HepG2 (cell line): ENCODE results near the gene MED9. TPM values are rescaled to one million over a fixed set of nuclear protein-coding genes. Genes with fewer than 3 reads are reported as not detected.

Experiments used
- CAMTA2 ChIP-seq: sonication (generic); formaldehyde crosslinking; IDR thresholded peaks from 2 replicates; pipeline ENCODE4 v1.4.0; 2020; ENCODE audit warnings: mild to moderate bottlenecking, missing genetic modification reagents, borderline replicate concordance
- CREM ChIP-seq, 2 experiments: sonication (generic) in 1 of 2; formaldehyde crosslinking in 1 of 2; IDR thresholded peaks; 2 replicates each; pipeline versions ENCODE4 v1.4.0 to v1.6.1; 2016 to 2020; ENCODE audit warnings: antibody characterized with exemption in 1 of 2, mild to moderate bottlenecking in 1 of 2, missing genetic modification reagents in 1 of 2
- DMAP1 ChIP-seq: IDR thresholded peaks from 2 replicates; pipeline ENCODE4 v1.6.1; 2016
- EZH2 ChIP-seq: conservative IDR thresholded peaks from 2 replicates; pipeline ENCODE4 v1.6.1; 2012; ENCODE audit warnings: mild to moderate bottlenecking, low read depth, low read length, moderate library complexity
- FOXP1 ChIP-seq, 2 experiments: fragments of 450-650 bp in 1 of 2; IDR thresholded peaks; 2 replicates each; pipeline ENCODE4 v1.6.1; 2017 to 2018; ENCODE audit warnings: antibody characterized with exemption in 1 of 2
- HDAC6 ChIP-seq: fragments of 200-600 bp; sonication (generic); IDR thresholded peaks from 2 replicates; pipeline ENCODE4 v1.7.0; 2017; ENCODE audit warnings: mild to moderate bottlenecking, antibody characterized with exemption, low read length, low read depth
- HNF4G ChIP-seq, 2 experiments: sonication (generic) in 1 of 2; formaldehyde crosslinking in 1 of 2; IDR thresholded peaks; 2 replicates each; pipeline versions ENCODE4 v1.4.0 to v1.6.1; 2011 to 2020; ENCODE audit warnings: borderline replicate concordance in 2 of 2, low read depth in 2 of 2, mild to moderate bottlenecking in 2 of 2, low read length in 1 of 2, missing genetic modification reagents in 1 of 2, moderate library complexity in 1 of 2
- ISL2 ChIP-seq: sonication (generic); formaldehyde crosslinking; IDR thresholded peaks from 2 replicates; pipeline ENCODE4 v1.5.0; 2020; ENCODE audit warnings: missing genetic modification reagents
- KLF11 ChIP-seq: IDR thresholded peaks from 2 replicates; pipeline ENCODE4 v1.6.1; 2016; ENCODE audit warnings: missing compliant biosample characterization
- KLF6 ChIP-seq: IDR thresholded peaks from 2 replicates; pipeline ENCODE4 v1.8.0; 2016; ENCODE audit warnings: missing biosample characterization, missing genetic modification reagents
- KMT2B ChIP-seq: IDR thresholded peaks from 2 replicates; pipeline ENCODE4 v1.6.1; 2016; ENCODE audit warnings: missing genetic modification reagents, missing compliant biosample characterization
- LCORL ChIP-seq, 2 experiments: fragments of 450-650 bp in 1 of 2; sonication (generic) in 1 of 2; formaldehyde crosslinking in 1 of 2; IDR thresholded peaks; 2 replicates each; pipeline versions ENCODE4 v1.5.0 to v1.6.1; 2017 to 2020; ENCODE audit warnings: antibody characterized with exemption in 1 of 2, missing genetic modification reagents in 1 of 2
- MBD4 ChIP-seq: IDR thresholded peaks from 2 replicates; pipeline ENCODE4 v1.6.1; 2012; ENCODE audit warnings: low read length, inconsistent platforms, borderline replicate concordance
- MIXL1 ChIP-seq: IDR thresholded peaks from 2 replicates; pipeline ENCODE4 v1.6.1; 2016
- PHF8 ChIP-seq: sonication (generic); formaldehyde crosslinking; IDR thresholded peaks from 2 replicates; pipeline ENCODE4 v1.5.0; 2020; ENCODE audit warnings: missing genetic modification reagents
- TSC22D2 ChIP-seq: sonication (generic); formaldehyde crosslinking; IDR thresholded peaks from 2 replicates; pipeline ENCODE4 v1.5.1; 2020; ENCODE audit warnings: missing genetic modification reagents, mild to moderate bottlenecking, borderline replicate concordance
- ZBTB7A ChIP-seq: sonication (generic); formaldehyde crosslinking; IDR thresholded peaks from 2 replicates; pipeline ENCODE4 v1.8.0; 2022; ENCODE audit warnings: mild to moderate bottlenecking, missing genetic modification reagents
- ZBTB8A ChIP-seq: sonication (generic); formaldehyde crosslinking; IDR thresholded peaks from 2 replicates; pipeline ENCODE4 v1.4.0; 2020; ENCODE audit warnings: mild to moderate bottlenecking, low read depth, missing genetic modification reagents, borderline replicate concordance
- ZFX ChIP-seq: sonication (generic); formaldehyde crosslinking; IDR thresholded peaks from 2 replicates; pipeline ENCODE4 v1.4.0; 2020; ENCODE audit warnings: mild to moderate bottlenecking, low read depth, missing genetic modification reagents, moderate library complexity
- ZFYVE20 ChIP-seq: sonication (generic); formaldehyde crosslinking; IDR thresholded peaks from 2 replicates; pipeline ENCODE4 v1.8.0; 2023; ENCODE audit warnings: low read depth, mild to moderate bottlenecking, moderate library complexity, missing genetic modification reagents, borderline replicate concordance
- ZNF101 ChIP-seq: sonication (generic); formaldehyde crosslinking; IDR thresholded peaks from 2 replicates; pipeline ENCODE4 v1.4.0; 2020; ENCODE audit warnings: mild to moderate bottlenecking, low read depth, missing genetic modification reagents, borderline replicate concordance
- ZNF207 ChIP-seq: fragments of 450-650 bp; IDR thresholded peaks from 2 replicates; pipeline ENCODE4 v1.6.1; 2016; ENCODE audit warnings: antibody characterized with exemption, borderline replicate concordance
- ZNF224 ChIP-seq: sonication (generic); formaldehyde crosslinking; IDR thresholded peaks from 2 replicates; pipeline ENCODE4 v1.5.0; 2020; ENCODE audit warnings: mild to moderate bottlenecking, missing genetic modification reagents
- ZNF331 ChIP-seq: sonication (generic); formaldehyde crosslinking; IDR thresholded peaks from 2 replicates; pipeline ENCODE4 v1.4.0; 2020; ENCODE audit warnings: missing genetic modification reagents
- ZNF383 ChIP-seq: sonication (generic); formaldehyde crosslinking; IDR thresholded peaks from 2 replicates; pipeline ENCODE4 v1.4.0; 2020; ENCODE audit warnings: missing genetic modification reagents, mild to moderate bottlenecking, borderline replicate concordance
- ZNF468 ChIP-seq: sonication (generic); formaldehyde crosslinking; IDR thresholded peaks from 2 replicates; pipeline ENCODE4 v1.8.0; 2022; ENCODE audit warnings: mild to moderate bottlenecking, moderate library complexity, missing genetic modification reagents
- polyA plus RNA-seq, 8 experiments: library from polyadenylated mRNA; depleted of rRNA in 3 of 8; stranded (reverse) in 7 of 8; unstranded in 1 of 8; fragments of >200 nt; fragmentation: Illumina TruSeq in 4 of 8; extraction: Trizol in 4 of 8; gene quantifications; 2 replicates each; pipeline versions ENCODE4 v1.2.1 to v1.2.3, GENCODE V29; 2011 to 2016; ENCODE audit warnings: low read depth in 4 of 8, missing spikeins in 1 of 8, mixed read lengths in 1 of 8; ENCODE audit not compliant: insufficient read depth in 1 of 8
- total RNA-seq, 5 experiments: library from RNA; depleted of rRNA; stranded (reverse); fragments of >200 nt; fragmentation: Illumina TruSeq; extraction: Trizol; gene quantifications; 2 replicates each; pipeline ENCODE4 v1.2.3, GENCODE V29; 2016; ENCODE audit warnings: low read depth in 1 of 5
- TF ChIP-seq, protein P1 (sequence below): sonication (generic); formaldehyde crosslinking; IDR thresholded peaks from 2 replicates; pipeline ENCODE4 v1.4.0; 2020; ENCODE audit warnings: mild to moderate bottlenecking, low read depth, missing genetic modification reagents
- TF ChIP-seq, protein P2 (sequence below): sonication (generic); formaldehyde crosslinking; IDR thresholded peaks from 2 replicates; pipeline ENCODE4 v1.5.0; 2020; ENCODE audit warnings: mild to moderate bottlenecking, missing genetic modification reagents
- TF ChIP-seq, protein P3 (sequence below): sonication (generic); formaldehyde crosslinking; IDR thresholded peaks from 2 replicates; pipeline ENCODE4 v1.4.0; 2020; ENCODE audit warnings: missing genetic modification reagents

Gene MED9
- total and polyA plus RNA-seq, 2 of the 13 experiments (the other 11 are each of a cell fraction or from before 2014, with no cell fraction given) = 11.9 to 15.1 TPM

DNA sequence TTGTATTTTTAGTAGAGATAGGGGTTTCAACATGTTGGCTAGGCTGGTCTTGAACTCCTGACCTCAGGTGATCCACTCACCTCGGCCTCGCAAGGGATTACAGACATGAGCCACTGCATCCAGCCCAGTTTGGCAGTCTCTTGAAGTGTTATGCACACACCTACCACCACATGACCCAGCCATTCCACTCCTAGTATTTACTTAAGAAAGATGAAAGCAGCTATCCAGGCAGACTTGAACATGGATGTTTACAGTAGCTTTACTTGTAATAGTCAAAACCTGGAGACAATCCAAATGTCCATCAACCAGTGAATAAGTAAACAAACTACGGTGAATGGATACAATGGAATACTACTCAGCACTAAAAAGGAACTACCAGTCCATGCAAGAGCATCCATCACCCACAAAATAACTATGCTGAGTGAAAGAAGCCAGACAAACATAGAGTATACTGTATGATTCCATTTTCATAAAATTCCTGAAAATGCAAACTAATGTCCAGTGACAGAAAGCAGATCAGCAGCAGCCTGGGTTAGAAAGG, 57.2 kb downstream of the MED9 start (continued):
- TF ChIP-seq LCORL (IDR thresholded peaks at IDR 0.05) (peak; percentile 74), LCORL (CRISPR knock-in tag; IDR thresholded peaks at IDR 0.05) (peak; percentile 97), CAMTA2 (CRISPR knock-in tag) (no peak), ZFYVE20 (CRISPR knock-in tag) (no peak), ZFX (CRISPR knock-in tag) (peak; percentile 45; the same call in 1 of the 2 replicates), TSC22D2 (no peak), ZNF383 (CRISPR knock-in tag) (no peak), ZBTB7A (CRISPR knock-in tag) (no peak), ZNF468 (CRISPR knock-in tag) (no peak), KLF11 (no peak), KMT2B (CRISPR knock-in tag) (0 out of 2 replicates have a peak, but pooled peaks have one; percentile 30), ZNF101 (CRISPR knock-in tag) (no peak), ZBTB8A (no peak), ISL2 (CRISPR knock-in tag) (peak; percentile 99), ZNF224 (CRISPR knock-in tag) (no peak), EZH2 (no peak), HDAC6 (no peak), KLF6 (CRISPR knock-in tag) (peak; percentile 69; the same call in 1 of the 2 replicates), MIXL1 (CRISPR knock-in tag) (peak; percentile 97), DMAP1 (peak; percentile 62; the same call in 1 of the 2 replicates), CREM (IDR thresholded peaks at IDR 0.05) (peak; percentile 91), CREM (CRISPR knock-in tag; IDR thresholded peaks at IDR 0.05) (no peak), ZNF207 (no peak), FOXP1 (IDR thresholded peaks at IDR 0.05) (peak; percentile 92), FOXP1 (CRISPR knock-in tag; IDR thresholded peaks at IDR 0.05) (peak; percentile 96), ZNF331 (CRISPR knock-in tag) (peak; percentile 82; the same call in 1 of the 2 replicates), PHF8 (CRISPR knock-in tag) (no peak), MBD4 (peak; percentile 86; the same call in 1 of the 2 replicates), HNF4G (IDR thresholded peaks at IDR 0.05; ENCODE audit: borderline replicate concordance, low read depth, low read length) (no peak), HNF4G (CRISPR knock-in tag; IDR thresholded peaks at IDR 0.05; ENCODE audit: borderline replicate concordance, low read depth) (peak; percentile 62; the same call in 1 of the 2 replicates)
- TF ChIP-seq, protein P1, sequence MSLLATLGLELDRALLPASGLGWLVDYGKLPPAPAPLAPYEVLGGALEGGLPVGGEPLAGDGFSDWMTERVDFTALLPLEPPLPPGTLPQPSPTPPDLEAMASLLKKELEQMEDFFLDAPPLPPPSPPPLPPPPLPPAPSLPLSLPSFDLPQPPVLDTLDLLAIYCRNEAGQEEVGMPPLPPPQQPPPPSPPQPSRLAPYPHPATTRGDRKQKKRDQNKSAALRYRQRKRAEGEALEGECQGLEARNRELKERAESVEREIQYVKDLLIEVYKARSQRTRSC (CRISPR knock-in tag) = no peak
- TF ChIP-seq, protein P2, sequence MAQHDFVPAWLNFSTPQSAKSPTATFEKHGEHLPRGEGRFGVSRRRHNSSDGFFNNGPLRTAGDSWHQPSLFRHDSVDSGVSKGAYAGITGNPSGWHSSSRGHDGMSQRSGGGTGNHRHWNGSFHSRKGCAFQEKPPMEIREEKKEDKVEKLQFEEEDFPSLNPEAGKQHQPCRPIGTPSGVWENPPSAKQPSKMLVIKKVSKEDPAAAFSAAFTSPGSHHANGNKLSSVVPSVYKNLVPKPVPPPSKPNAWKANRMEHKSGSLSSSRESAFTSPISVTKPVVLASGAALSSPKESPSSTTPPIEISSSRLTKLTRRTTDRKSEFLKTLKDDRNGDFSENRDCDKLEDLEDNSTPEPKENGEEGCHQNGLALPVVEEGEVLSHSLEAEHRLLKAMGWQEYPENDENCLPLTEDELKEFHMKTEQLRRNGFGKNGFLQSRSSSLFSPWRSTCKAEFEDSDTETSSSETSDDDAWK (CRISPR knock-in tag) = no peak
- TF ChIP-seq, protein P3, sequence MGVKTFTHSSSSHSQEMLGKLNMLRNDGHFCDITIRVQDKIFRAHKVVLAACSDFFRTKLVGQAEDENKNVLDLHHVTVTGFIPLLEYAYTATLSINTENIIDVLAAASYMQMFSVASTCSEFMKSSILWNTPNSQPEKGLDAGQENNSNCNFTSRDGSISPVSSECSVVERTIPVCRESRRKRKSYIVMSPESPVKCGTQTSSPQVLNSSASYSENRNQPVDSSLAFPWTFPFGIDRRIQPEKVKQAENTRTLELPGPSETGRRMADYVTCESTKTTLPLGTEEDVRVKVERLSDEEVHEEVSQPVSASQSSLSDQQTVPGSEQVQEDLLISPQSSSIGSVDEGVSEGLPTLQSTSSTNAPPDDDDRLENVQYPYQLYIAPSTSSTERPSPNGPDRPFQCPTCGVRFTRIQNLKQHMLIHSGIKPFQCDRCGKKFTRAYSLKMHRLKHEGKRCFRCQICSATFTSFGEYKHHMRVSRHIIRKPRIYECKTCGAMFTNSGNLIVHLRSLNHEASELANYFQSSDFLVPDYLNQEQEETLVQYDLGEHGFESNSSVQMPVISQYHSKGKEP = no peak
